NCI-H2029 (cell line): Measurements from ENCODE around the gene KMT2D.

ENCODE experiments used
- DNase-seq: peaks from one replicate; lab custom pipeline; 2025; lab: John Stamatoyannopoulos, UW

Gene KMT2D

GRCh38 chr12:49033611-49034285 lies 26.8 kb downstream of the KMT2D start:
- no peak for DNase-seq

GRCh38 chr12:49032679-49033447 lies 27.7 kb downstream of the KMT2D start:
- DNase-seq, result no peak

- DNase-seq, result no peak
Measured at GRCh38 chr12:49032276-49032675, 28.3 kb downstream of the KMT2D start.

GRCh38 chr12:49031573-49032161 lies 28.9 kb downstream of the KMT2D start:
- DNase-seq, result no peak

GRCh38 chr12:49030714-49031572 lies 29.7 kb downstream of the KMT2D start:
- no peak for DNase-seq

GRCh38 chr12:49030119-49030518 lies 30.5 kb downstream of the KMT2D start:
- DNase-seq, result no peak

- no peak for DNase-seq
Measured at GRCh38 chr12:49028666-49029275, 31.8 kb downstream of the KMT2D start.

- DNase-seq, result no peak
Measured at GRCh38 chr12:49027846-49028555, 32.6 kb downstream of the KMT2D start.

- no peak for DNase-seq
Measured at GRCh38 chr12:49026678-49027480, 33.7 kb downstream of the KMT2D start.

- DNase-seq, result no peak
Measured at GRCh38 chr12:49026101-49026500, 34.5 kb downstream of the KMT2D start.

- DNase-seq, result no peak
Measured at GRCh38 chr12:49025463-49025862, 35.1 kb downstream of the KMT2D start.

- DNase-seq, result no peak
Measured at GRCh38 chr12:49024543-49024942, 36.1 kb downstream of the KMT2D start.

GRCh38 chr12:49023812-49024211 lies 36.8 kb downstream of the KMT2D start:
- DNase-seq, result no peak

GRCh38 chr12:49022558-49023178 lies 37.9 kb downstream of the KMT2D start:
- DNase-seq, result no peak

- DNase-seq, result no peak
Measured at GRCh38 chr12:49021292-49021915, 39.2 kb downstream of the KMT2D start.

GRCh38 chr12:49020441-49020840 lies 40.2 kb downstream of the KMT2D start:
- DNase-seq, result no peak

- DNase-seq, result no peak
Measured at GRCh38 chr12:49019443-49020324, 40.9 kb downstream of the KMT2D start.

- DNase-seq, result no peak
Measured at GRCh38 chr12:49019120-49019430, 41.5 kb downstream of the KMT2D start.
